Measurements from ENCODE around the gene C4orf46. TPM values are rescaled to one million over a fixed set of nuclear protein-coding genes. Genes with fewer than 3 reads are reported as not detected.

Gene C4orf46
- total and polyA plus RNA-seq, 10 of the 15 experiments (the other 5 are each of a cell fraction or from before 2014, with no cell fraction given) = 9.3 to 40.2 (median 20.5) TPM

DNA sequence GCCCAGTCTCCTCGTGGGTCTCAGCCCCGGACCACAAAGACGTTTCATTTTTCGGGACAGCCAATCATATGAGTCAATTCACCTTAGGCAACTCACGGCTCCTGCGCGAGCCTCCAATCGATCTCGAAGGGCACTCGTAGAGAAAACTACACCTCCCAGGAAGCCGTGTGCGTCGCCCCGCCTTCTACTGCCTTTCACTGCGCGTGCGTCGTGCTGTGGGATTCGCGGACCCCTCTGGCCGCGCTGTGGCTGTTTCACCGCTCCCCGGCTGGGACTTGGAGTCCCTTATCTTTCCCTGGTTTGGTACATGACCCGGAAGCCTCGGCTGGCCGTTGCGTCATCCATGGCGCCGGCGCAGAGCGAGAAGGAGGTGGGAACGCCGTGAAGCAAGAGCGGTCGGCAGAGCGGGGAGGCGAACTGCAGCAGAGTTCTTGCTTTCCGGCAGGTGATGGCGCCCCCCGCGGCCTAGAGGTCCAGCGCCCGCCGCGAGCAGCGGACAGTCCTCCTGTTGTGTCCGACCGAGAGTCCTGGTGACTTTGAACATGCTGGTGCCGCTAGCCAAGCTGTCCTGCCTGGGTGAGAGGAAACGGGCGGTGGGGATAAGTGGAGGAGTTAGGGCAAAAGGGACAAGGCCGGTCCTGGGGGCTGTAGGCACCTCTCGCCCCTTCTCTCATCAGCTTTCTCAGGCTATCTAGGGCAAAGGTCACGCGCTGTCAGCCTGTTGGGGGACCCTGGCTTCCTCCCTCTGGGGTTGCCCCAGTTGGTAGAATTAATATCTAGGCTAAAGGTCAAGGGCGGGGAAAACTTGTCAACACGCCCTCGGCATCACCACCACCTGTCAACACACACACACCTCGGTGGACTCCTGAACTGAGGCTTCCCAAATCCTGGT is 474 bp upstream of the C4orf46 start, which contains the start of gene ETFDH (continued):
- TF ChIP-seq BCLAF1 (IDR thresholded peaks at IDR 0.05) (no peak), IRF4 (IDR thresholded peaks at IDR 0.05; ENCODE audit: low read depth, low read length) (no peak), SMC3 (IDR thresholded peaks at IDR 0.05; ENCODE audit: borderline replicate concordance, low read length) (0 out of 2 replicates have a peak, but pooled peaks have one; percentile 7), DPF2 (IDR thresholded peaks at IDR 0.05) (peak; percentile 59), SIN3A (IDR thresholded peaks at IDR 0.05; ENCODE audit: low read depth, low read length) (no peak; the same call in none of the 2 replicates), PML (IDR thresholded peaks at IDR 0.05; ENCODE audit: low read length) (no peak), SMAD5 (IDR thresholded peaks at IDR 0.05; ENCODE audit: low read depth) (peak; percentile 19; the same call in 1 of the 2 replicates), PAX5 (IDR thresholded peaks at IDR 0.05; ENCODE audit: borderline replicate concordance, low read depth, low read length) (no peak; the same call in 1 of the 2 replicates), E2F4 (IDR thresholded peaks at IDR 0.05; ENCODE audit: low read depth, low read length) (peak; percentile 86; the same call in 1 of the 2 replicates), CBFB (IDR thresholded peaks at IDR 0.05; ENCODE audit: low read depth) (peak; percentile 43; the same call in 1 of the 2 replicates), ELK1 (IDR thresholded peaks at IDR 0.05; ENCODE audit: low read depth, low read length) (peak; percentile 67; the same call in 1 of the 2 replicates), EED (IDR thresholded peaks at IDR 0.05; ENCODE audit: low read depth) (no peak; the same call in 1 of the 2 replicates), CREM (IDR thresholded peaks at IDR 0.05; ENCODE audit: low read depth) (peak; percentile 95), ESRRA (IDR thresholded peaks at IDR 0.05; ENCODE audit: low read length) (no peak), TBL1XR1 (IDR thresholded peaks at IDR 0.05; ENCODE audit: low read depth, low read length) (0 out of 2 replicates have a peak, but pooled peaks have one; percentile 29), SRF (IDR thresholded peaks at IDR 0.05; ENCODE audit: low read depth in 2 of 2, low read length in 2 of 2) (0 out of 4 replicates have a peak, but pooled peaks of 1 of the 2 experiments have one; percentile 28), ATF7 (IDR thresholded peaks at IDR 0.05; ENCODE audit: low read depth) (peak; percentile 95)
- TF ChIP-seq, protein P1, sequence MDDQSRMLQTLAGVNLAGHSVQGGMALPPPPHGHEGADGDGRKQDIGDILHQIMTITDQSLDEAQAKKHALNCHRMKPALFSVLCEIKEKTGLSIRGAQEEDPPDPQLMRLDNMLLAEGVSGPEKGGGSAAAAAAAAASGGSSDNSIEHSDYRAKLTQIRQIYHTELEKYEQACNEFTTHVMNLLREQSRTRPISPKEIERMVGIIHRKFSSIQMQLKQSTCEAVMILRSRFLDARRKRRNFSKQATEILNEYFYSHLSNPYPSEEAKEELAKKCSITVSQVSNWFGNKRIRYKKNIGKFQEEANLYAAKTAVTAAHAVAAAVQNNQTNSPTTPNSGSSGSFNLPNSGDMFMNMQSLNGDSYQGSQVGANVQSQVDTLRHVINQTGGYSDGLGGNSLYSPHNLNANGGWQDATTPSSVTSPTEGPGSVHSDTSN (IDR thresholded peaks at IDR 0.05; ENCODE audit: insufficient replicate concordance, low read depth, low read length) = no peak
- TF ChIP-seq, protein P2, sequence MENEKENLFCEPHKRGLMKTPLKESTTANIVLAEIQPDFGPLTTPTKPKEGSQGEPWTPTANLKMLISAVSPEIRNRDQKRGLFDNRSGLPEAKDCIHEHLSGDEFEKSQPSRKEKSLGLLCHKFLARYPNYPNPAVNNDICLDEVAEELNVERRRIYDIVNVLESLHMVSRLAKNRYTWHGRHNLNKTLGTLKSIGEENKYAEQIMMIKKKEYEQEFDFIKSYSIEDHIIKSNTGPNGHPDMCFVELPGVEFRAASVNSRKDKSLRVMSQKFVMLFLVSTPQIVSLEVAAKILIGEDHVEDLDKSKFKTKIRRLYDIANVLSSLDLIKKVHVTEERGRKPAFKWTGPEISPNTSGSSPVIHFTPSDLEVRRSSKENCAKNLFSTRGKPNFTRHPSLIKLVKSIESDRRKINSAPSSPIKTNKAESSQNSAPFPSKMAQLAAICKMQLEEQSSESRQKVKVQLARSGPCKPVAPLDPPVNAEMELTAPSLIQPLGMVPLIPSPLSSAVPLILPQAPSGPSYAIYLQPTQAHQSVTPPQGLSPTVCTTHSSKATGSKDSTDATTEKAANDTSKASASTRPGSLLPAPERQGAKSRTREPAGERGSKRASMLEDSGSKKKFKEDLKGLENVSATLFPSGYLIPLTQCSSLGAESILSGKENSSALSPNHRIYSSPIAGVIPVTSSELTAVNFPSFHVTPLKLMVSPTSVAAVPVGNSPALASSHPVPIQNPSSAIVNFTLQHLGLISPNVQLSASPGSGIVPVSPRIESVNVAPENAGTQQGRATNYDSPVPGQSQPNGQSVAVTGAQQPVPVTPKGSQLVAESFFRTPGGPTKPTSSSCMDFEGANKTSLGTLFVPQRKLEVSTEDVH (IDR thresholded peaks at IDR 0.05; ENCODE audit: low read depth, partially characterized antibody) = no peak

Data from GM12878 (cell line).